Measurements from ENCODE around the gene PSMC1.

Gene PSMC1

DNA sequence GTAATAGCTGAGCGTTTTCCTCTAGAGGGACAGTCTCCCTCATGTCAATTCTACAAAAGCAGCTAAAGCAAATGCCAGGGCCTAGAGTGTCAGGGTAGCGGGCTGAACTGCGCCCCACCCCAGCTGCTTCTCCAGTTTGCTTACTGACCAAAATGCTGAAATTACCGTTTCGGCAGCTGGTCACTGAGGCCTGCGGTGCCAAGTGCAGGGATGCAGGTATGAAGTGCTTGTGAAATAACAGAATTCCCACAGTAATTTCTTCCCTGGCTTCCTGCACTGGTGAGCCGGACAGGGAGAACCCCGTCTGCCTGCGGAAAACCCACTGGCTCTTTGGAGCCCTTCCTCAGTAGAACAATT, 19.1 kb downstream of the PSMC1 start:
- TF ChIP-seq, protein P1, sequence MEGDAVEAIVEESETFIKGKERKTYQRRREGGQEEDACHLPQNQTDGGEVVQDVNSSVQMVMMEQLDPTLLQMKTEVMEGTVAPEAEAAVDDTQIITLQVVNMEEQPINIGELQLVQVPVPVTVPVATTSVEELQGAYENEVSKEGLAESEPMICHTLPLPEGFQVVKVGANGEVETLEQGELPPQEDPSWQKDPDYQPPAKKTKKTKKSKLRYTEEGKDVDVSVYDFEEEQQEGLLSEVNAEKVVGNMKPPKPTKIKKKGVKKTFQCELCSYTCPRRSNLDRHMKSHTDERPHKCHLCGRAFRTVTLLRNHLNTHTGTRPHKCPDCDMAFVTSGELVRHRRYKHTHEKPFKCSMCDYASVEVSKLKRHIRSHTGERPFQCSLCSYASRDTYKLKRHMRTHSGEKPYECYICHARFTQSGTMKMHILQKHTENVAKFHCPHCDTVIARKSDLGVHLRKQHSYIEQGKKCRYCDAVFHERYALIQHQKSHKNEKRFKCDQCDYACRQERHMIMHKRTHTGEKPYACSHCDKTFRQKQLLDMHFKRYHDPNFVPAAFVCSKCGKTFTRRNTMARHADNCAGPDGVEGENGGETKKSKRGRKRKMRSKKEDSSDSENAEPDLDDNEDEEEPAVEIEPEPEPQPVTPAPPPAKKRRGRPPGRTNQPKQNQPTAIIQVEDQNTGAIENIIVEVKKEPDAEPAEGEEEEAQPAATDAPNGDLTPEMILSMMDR (IDR thresholded peaks at IDR 0.05; ENCODE audit: extremely low read depth, insufficient read depth, missing control alignments): no peak
- DNase-seq (ENCODE audit: low spot score): no peak
- in situ Hi-C loops (cut with MboI; ENCODE audit: low pct_unique_long_range_greater_than_20kb, low sequenced_read_pairs, unreplicated experiment): no loop called here

DNA sequence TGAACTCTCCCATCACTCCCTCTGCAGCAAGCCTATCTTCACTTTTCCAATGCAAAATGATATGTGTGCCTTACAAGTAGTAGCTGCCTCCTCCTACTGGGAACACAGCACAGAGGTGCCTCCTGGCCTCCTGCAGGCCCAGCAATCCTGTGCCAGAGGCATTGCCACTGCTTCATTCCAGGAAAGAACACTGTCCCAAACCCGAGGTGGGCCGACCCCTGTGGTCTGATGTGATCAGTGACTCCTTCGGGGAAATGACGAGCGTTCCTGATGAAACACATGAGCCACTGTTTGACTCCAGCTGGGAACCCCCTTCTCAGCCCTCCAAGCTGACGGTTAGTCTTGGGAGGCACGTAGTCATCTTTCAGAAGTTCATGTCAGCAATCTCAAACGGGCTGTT, 19.5 kb downstream of the PSMC1 start:
- DNase-seq (ENCODE audit: low spot score): no peak
- TF ChIP-seq, protein P1 (IDR thresholded peaks at IDR 0.05; ENCODE audit: extremely low read depth, insufficient read depth, missing control alignments): no peak
- in situ Hi-C loops (cut with MboI; ENCODE audit: low pct_unique_long_range_greater_than_20kb, low sequenced_read_pairs, unreplicated experiment): no loop called here

DNA sequence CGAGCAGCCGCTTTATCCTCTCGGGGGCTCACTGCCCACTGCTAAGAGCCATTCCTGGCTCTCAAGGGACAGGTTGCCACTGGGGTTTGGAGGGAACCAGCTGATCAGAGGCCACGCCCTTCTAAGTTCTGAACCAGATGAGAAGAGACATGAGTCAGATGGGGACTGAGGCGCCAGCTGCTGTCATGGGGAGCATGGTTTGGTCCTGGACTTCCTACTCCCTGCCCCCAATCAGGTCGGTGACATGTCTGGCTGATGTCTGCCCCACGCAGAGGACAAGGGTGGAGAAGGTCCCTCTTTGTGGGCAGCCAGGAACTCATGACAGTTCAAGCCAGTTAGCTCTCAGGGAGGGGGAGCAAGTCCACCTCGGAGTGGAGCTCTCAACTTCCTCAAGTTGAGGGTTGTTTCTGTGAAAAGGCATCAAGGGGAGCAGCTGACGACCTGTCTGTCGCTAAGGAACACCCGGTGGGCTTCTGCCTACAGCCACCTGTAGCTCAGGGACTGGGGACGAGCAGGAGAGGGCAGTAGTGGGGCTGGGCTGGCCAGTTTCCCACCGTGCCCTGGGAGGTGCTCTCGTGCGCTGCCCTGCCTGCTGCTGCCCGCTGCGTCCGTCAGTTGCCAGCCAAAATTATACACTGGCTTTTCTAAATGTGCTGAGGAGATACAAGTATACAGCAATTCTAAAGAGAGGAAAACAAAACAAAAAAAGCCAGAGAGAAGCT, 20.5 kb downstream of the PSMC1 start:
- TF ChIP-seq, protein P1 (IDR thresholded peaks at IDR 0.05; ENCODE audit: extremely low read depth, insufficient read depth, missing control alignments): no peak
- DNase-seq (ENCODE audit: low spot score): no peak
- in situ Hi-C loops (cut with MboI; ENCODE audit: low pct_unique_long_range_greater_than_20kb, low sequenced_read_pairs, unreplicated experiment): no loop called here

DNA sequence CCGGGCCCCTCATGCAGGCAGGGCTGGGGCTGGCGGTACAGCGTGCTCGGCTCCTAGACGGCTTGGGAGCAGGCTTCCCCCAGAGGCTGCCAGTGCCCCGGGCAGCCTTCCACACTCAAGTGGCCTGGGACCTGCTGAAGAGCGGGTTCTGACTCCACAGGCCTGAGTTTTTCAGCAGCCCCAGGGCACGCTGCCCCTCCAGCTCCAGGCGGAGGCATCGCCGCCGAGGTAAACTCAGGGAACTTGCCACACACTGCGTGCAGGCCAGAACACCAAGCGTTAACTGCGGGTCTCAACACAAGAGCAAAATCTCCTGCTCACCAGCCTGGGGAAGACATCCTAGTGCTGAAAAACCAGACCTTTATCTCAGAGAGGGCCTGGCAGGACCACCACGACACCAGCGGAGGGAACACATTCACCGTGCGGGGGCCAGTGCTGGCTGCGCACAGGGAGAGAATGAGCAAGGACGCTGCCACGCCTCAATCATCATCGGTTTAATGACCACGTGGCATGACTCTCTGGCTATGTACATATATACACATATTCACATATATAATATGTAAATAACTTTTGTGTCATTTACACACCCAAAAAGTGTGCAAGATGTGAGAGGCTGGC, 21.3 kb downstream of the PSMC1 start:
- in situ Hi-C loops (cut with MboI; ENCODE audit: low pct_unique_long_range_greater_than_20kb, low sequenced_read_pairs, unreplicated experiment): no loop called here
- TF ChIP-seq, protein P1 (IDR thresholded peaks at IDR 0.05; ENCODE audit: extremely low read depth, insufficient read depth, missing control alignments): no peak
- no peak for DNase-seq (ENCODE audit: low spot score)

DNA sequence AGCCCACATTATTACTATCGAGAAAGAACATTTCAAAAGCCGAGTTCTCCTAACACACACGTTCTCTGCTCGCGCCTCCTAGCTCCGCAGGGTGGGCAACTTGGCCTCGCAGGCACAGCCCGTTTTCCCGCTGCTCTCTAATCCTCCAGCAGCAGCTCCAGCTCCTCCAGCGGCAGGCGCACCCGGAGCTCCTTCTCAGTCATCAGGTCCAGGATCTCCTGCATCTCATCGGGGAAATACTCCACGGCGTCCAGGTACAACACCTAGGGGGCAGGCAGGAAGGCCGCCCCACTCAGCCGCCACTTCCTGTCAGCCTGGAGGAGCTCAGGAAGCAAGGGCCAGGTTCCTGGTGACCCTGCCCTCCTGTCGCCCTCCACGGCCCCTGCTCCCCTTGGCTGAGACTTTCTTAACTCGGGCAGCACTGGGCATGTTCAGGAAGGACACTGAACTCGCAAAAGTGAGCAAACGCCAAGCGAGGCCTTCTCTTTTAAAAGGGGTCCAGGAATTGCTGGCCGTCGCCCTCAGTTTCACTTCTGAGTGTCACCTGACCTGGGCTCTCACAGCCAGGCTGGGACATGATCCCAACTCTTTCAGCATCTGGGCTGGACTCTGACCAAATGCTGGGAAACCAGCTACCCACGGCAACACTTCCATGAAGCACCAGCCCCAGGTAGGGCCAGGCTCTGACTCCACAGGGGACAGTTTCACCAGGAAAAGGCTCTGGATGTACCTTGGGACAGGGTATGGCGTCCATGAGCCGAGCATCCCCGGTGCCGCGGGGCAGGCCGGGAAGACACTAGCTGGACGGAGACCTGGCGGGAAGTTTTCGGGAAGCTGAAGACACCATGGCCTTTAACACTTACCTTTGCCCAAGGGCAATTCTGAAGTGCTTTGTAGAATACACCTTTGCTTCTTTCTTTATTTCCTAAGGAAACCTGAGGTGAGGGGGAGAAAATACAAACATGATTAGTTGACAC, 22.1 kb downstream of the PSMC1 start:
- TF ChIP-seq, protein P1 (IDR thresholded peaks at IDR 0.05; ENCODE audit: extremely low read depth, insufficient read depth, missing control alignments): no peak
- no peak for DNase-seq (ENCODE audit: low spot score)
- in situ Hi-C loops (cut with MboI; ENCODE audit: low pct_unique_long_range_greater_than_20kb, low sequenced_read_pairs, unreplicated experiment): no loop called here

DNA sequence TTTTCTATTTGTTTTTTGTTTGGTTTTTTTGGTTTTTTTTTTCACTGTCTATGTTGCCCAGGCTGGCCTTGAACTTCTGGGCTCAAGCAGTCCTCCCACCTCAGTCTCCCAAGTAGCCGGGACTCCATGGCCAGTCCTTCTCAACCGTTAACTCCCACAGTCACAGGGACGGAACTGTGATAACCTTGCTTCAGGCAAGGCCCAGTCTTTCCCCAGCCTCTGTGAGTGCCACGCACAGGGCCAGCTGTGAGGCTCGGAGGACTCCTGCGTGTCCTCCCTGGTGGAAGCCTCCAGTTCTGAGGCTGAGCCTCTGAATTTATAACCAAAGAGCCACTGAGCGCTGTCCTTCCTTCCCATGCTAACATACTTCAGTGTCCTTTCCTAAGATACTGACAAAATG, 23.7 kb downstream of the PSMC1 start:
- DNase-seq (ENCODE audit: low spot score): no peak
- TF ChIP-seq, protein P1 (IDR thresholded peaks at IDR 0.05; ENCODE audit: extremely low read depth, insufficient read depth, missing control alignments): no peak
- in situ Hi-C loops (cut with MboI; ENCODE audit: low pct_unique_long_range_greater_than_20kb, low sequenced_read_pairs, unreplicated experiment): no loop called here
